Suprapubic skin (tissue), 4 donors: Measurements from ENCODE around the gene GRID1. TPM values are rescaled to one million over a fixed set of nuclear protein-coding genes. Genes with fewer than 3 reads are reported as not detected.

ENCODE experiments used
- DNase-seq, 2 donors: peaks; one replicate each; pipeline ENCODE4 v3.0.0-alpha.2; 2019; ENCODE audit warnings: low spot score in 2 of 2
- H3K27ac ChIP-seq: fragments of 200-600 bp; sonication (generic); one replicate; pipeline ENCODE4 v1.5.1; 2019
- H3K27me3 ChIP-seq: fragments of 200-600 bp; sonication (generic); one replicate; pipeline ENCODE4 v1.5.1; 2019
- H3K36me3 ChIP-seq: fragments of 200-600 bp; sonication (generic); one replicate; pipeline ENCODE4 v1.5.1; 2019
- H3K4me1 ChIP-seq: fragments of 200-600 bp; sonication (generic); one replicate; pipeline ENCODE4 v1.5.1; 2019
- H3K4me3 ChIP-seq: fragments of 200-600 bp; sonication (generic); one replicate; pipeline ENCODE4 v1.5.1; 2019; ENCODE audit warnings: mild to moderate bottlenecking
- H3K9me3 ChIP-seq: fragments of 200-600 bp; sonication (generic); one replicate; pipeline ENCODE4 v1.5.1; 2019
- EP300 ChIP-seq: sonication (generic); formaldehyde crosslinking; IDR thresholded peaks from one replicate; pipeline ENCODE4 v1.6.1; 2017; ENCODE audit warnings: antibody characterized with exemption
- POLR2A ChIP-seq, 2 donors: fragments of 450-650 bp; IDR thresholded peaks; one replicate each; pipeline ENCODE4 v1.6.1; 2017; ENCODE audit warnings: antibody characterized with exemption in 2 of 2, mild to moderate bottlenecking in 2 of 2, moderate library complexity in 2 of 2
- POLR2AphosphoS5 ChIP-seq, 3 donors: sonication (generic); formaldehyde crosslinking; IDR thresholded peaks; one replicate each; pipeline ENCODE4 v1.6.1; 2017; ENCODE audit warnings: antibody characterized with exemption in 3 of 3
- WGBS: methylation state at CpG from one replicate; pipeline ENCODE4 v1.1.5; 2018; 5-methylcytosine and 5-hydroxymethylcytosine counted together
- total RNA-seq, 4 donors: library from RNA; depleted of rRNA; stranded (reverse); fragments of >200 nt; gene quantifications; one replicate each; pipeline ENCODE4 v1.1.0, GENCODE V29; 2016
- TF ChIP-seq, protein P1 (sequence below), 2 donors: fragments of 200-600 bp in 1 of 2; fragments of 450-650 bp in 1 of 2; sonication (generic) in 1 of 2; IDR thresholded peaks; one replicate each; pipeline ENCODE4 v1.5.1; 2016 to 2019; ENCODE audit warnings: antibody characterized with exemption in 2 of 2, mild to moderate bottlenecking in 1 of 2, moderate library complexity in 1 of 2

GRID1 gene
- total RNA-seq, 4 donors from 2014 or later = 1.8 to 3.1 (median 2.4) TPM

DNA sequence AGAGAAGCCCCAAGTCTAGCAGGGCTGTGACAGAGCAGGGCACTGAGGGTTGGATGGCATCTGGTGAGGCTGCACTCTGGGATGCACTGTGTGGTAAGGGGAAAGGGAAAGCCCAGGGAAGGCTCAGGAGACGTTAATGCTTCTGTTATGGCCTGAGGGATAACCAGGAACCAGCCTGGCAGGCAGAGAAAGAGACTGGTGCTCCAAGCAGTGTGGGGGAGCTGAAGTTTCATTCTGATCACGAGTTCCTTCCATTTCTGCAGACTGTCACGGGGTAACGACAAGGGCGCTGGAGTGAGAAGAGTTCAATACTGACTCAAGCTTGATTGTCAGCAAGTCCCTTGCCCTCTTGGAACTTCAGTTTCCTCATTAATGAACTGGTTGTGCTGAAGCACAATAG, 730.9 kb downstream of the GRID1 start:
- no peaks in the 10 kb centered on the region for H3K4me1 ChIP-seq
- WGBS = 83% methylated on average over 5 of the region's 5 CpGs
- TF ChIP-seq EP300 (no peak), POLR2AphosphoS5 (IDR thresholded peaks at IDR 0.05) (no peak), POLR2A (IDR thresholded peaks at IDR 0.05) (no peak)
- TF ChIP-seq, protein P1, sequence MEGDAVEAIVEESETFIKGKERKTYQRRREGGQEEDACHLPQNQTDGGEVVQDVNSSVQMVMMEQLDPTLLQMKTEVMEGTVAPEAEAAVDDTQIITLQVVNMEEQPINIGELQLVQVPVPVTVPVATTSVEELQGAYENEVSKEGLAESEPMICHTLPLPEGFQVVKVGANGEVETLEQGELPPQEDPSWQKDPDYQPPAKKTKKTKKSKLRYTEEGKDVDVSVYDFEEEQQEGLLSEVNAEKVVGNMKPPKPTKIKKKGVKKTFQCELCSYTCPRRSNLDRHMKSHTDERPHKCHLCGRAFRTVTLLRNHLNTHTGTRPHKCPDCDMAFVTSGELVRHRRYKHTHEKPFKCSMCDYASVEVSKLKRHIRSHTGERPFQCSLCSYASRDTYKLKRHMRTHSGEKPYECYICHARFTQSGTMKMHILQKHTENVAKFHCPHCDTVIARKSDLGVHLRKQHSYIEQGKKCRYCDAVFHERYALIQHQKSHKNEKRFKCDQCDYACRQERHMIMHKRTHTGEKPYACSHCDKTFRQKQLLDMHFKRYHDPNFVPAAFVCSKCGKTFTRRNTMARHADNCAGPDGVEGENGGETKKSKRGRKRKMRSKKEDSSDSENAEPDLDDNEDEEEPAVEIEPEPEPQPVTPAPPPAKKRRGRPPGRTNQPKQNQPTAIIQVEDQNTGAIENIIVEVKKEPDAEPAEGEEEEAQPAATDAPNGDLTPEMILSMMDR (IDR thresholded peaks at IDR 0.05) = no peak
- no peaks in the 10 kb centered on the region for H3K9me3 ChIP-seq
- no peak overlapping the region for H3K27ac ChIP-seq
- H3K27me3 ChIP-seq = no peaks in the 10 kb centered on the region
- no peak overlapping the region for H3K4me3 ChIP-seq
- no peak for DNase-seq
- H3K36me3 ChIP-seq = no peaks in the 10 kb centered on the region

DNA sequence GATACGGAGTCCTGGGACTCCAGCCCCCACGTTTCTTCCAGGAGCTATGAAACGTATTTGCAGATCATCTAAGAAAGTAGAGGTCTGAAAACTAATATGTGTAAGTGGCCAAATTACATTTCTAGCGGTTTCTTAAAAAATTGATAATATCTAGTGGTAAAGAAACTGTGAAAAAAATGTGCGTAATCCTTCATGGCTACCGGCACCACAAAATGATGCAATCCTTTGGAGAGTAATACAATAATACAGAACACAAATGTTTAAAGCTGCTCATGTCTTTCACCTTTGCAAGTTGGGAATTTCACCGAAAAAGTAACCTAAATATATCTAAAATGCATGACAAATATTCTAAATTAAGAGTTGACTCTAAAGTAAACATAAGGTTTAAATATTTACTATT, 742.1 kb downstream of the GRID1 start:
- Histone ChIP-seq H3K27me3 (no peaks in the 10 kb centered on the region), H3K9me3 (no peaks in the 10 kb centered on the region), H3K4me1 (no peaks in the 10 kb centered on the region), H3K27ac (no peak overlapping the region), H3K4me3 (no peak overlapping the region), H3K36me3 (no peaks in the 10 kb centered on the region)
- TF ChIP-seq, protein P1 (IDR thresholded peaks at IDR 0.05) = no peak
- TF ChIP-seq EP300 = no peak
- no peak for DNase-seq
- WGBS = 92% methylated on average over 7 of the region's 7 CpGs

DNA sequence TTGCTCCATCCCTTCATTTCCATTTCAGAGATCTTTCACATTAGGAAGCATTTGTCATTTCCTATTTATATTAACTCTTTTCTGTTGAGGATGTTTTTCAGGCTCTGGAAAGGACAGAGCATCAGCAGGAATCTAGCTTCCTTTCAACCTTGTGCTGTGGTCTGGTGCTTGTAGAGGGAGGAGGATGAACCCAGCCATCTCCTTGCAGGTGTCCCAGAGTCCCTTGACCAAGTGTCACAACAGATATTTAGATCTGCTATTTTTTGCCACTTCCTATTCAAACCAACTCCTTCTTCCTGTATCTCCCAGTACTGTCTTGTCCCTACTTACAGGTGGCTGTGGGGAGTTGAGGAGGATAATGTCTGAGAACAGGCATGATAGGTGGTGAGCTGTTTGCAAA, 742.8 kb downstream of the GRID1 start:
- Histone ChIP-seq H3K27me3 (no peaks in the 10 kb centered on the region), H3K36me3 (no peaks in the 10 kb centered on the region), H3K9me3 (no peaks in the 10 kb centered on the region), H3K4me1 (no peaks in the 10 kb centered on the region), H3K4me3 (no peak overlapping the region), H3K27ac (no peak overlapping the region)
- TF ChIP-seq EP300 (no peak), POLR2A (IDR thresholded peaks at IDR 0.05) (no peak), POLR2AphosphoS5 (IDR thresholded peaks at IDR 0.05) (no peak)
- TF ChIP-seq, protein P1 (IDR thresholded peaks at IDR 0.05) = no peak
- DNase-seq = no peak

DNA sequence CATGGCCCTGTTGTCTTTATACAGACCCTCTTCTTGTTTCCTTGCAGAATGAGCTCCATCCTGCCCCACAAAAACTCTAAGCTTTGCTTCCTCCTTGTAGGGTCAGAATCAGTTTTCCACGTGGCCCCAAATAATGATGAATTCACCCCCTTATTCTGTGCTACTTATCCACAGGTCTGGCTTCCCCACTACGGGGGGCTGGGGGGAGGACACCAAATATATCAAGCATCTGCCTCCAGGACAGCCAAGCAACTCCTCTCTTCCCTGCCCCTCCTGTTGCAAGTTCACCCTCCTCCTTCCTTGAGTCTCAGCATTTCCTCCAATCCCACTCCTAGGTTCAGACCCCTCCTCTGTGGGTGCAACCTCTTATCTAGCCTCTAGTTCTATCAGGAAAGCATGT, 743.3 kb downstream of the GRID1 start:
- 74% methylated on average over 2 of the region's 2 CpGs for WGBS

DNA sequence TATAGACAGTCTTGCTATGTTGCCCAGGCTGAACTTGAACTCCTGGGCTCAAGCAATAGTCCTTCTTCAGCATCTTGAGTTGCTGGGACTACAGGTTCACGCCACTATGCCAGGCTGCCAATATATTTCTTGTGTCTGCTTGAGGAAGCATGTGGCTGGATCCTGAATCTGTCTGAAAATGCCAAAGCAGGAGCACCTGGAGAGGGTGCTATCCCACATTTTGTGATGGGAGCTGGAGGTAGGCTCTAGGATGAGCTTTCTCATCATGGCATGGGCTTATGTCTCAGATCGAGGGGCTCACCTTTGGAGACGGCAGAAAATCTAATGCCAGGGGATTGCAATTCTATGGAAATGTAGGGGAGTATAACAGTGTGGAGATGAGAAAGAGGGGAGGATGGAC, 744.2 kb downstream of the GRID1 start:
- H3K9me3 ChIP-seq = no peaks in the 10 kb centered on the region
- no peaks in the 10 kb centered on the region for H3K36me3 ChIP-seq
- H3K4me3 ChIP-seq = no peak overlapping the region
- WGBS = 94% methylated on average over 3 of the region's 3 CpGs
- no peak for TF ChIP-seq POLR2A (IDR thresholded peaks at IDR 0.05)
- no peaks in the 10 kb centered on the region for H3K27me3 ChIP-seq
- no peak for DNase-seq
- H3K27ac ChIP-seq = no peak overlapping the region
- no peaks in the 10 kb centered on the region for H3K4me1 ChIP-seq

More for the DNA sequence above, 743.3 kb downstream of the GRID1 start:
- Histone ChIP-seq H3K27ac (no peak overlapping the region), H3K4me1 (no peaks in the 10 kb centered on the region), H3K36me3 (no peaks in the 10 kb centered on the region), H3K27me3 (no peaks in the 10 kb centered on the region), H3K9me3 (no peaks in the 10 kb centered on the region), H3K4me3 (no peak overlapping the region)
- TF ChIP-seq EP300 (no peak), POLR2AphosphoS5 (IDR thresholded peaks at IDR 0.05) (no peak)
- TF ChIP-seq, protein P1 (IDR thresholded peaks at IDR 0.05) = no peak
- no peak for DNase-seq

DNA sequence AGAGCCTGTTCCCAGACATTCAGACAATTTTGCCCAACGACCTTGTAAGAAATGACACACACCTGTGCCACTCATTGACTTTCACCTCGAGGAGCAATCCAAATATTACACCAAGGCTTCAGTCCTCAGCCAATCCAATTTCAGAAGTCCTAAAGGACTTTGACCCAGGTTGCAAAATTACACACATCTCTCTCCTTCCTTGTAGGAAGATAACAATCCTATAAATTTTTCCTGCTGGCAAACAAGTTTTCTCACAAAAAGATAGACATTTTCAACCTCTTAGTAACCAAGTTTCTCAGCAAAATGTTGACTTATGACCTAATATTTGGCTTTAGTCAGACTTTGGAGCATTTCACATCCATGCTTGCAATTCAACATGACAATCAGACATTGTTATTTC, 745.0 kb downstream of the GRID1 start:
- no peak for DNase-seq
- Histone ChIP-seq H3K9me3 (no peaks in the 10 kb centered on the region), H3K4me1 (no peaks in the 10 kb centered on the region), H3K27me3 (no peaks in the 10 kb centered on the region), H3K36me3 (no peaks in the 10 kb centered on the region), H3K4me3 (no peak overlapping the region), H3K27ac (no peak overlapping the region)
- WGBS = 71% methylated on average over 2 of the region's 2 CpGs
- TF ChIP-seq EP300 = no peak
- TF ChIP-seq POLR2A (IDR thresholded peaks at IDR 0.05) = no peak
- TF ChIP-seq, protein P1 (IDR thresholded peaks at IDR 0.05) = no peak
- TF ChIP-seq POLR2AphosphoS5 (IDR thresholded peaks at IDR 0.05) = no peak
